ENCODE data around the gene PIK3C3. TPM values are rescaled to one million over a fixed set of nuclear protein-coding genes. Genes with fewer than 3 reads are reported as not detected.
"Not testable (repeated sequence)": the region's sequence is repeated elsewhere in the genome, so short reads cannot be mapped to it uniquely, and the experiment has no call there.

PIK3C3 gene
- total RNA-seq, 1 experiment from 2014 or later, result 16.8 TPM

DNA sequence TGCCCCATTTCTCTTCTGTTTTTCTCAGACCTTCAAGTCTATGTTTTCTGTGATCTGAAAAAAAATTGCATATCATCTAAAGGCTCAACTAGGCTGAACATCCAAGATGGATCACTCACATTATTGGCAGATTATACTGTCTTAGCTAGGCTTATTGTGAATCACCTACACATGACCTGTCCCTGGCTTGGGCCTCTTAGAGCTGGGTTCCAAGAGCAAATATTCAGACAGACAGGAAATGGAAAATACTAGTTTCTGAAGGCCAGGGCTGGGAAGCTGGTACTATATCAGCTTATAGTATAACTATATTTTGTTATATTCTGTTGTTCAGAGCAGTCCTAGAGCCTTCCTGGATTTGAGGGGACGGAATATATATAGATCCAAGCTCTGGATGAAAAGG lies 90.3 kb downstream of the PIK3C3 start:
- in situ Hi-C loops (cut with HindIII; ENCODE audit: low pct_unique_long_range_greater_than_20kb, low sequenced_read_pairs), result no loop called here
- no peak for DNase-seq (ENCODE audit: low read depth)

DNA sequence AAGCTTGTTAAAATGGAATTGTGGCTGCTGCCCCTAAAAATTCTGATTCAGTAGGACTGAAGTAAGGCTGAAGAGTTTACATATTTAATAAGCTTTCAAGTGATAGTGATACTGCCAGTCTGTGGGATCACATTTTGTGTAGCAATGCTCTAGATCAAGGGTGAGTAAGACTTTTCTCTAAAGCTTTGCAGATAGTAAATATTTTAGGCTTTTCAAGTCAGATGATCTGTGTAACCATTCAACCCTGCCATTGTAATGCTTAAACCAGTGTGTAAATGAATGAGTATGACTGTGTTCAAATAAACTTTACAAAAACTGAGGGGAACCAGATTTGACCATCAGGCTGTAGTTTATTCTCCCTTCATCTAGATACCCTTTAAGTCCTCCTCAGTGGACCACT lies 92.7 kb downstream of the PIK3C3 start:
- in situ Hi-C loops (cut with HindIII; ENCODE audit: low pct_unique_long_range_greater_than_20kb, low sequenced_read_pairs), result no loop called here
- DNase-seq (ENCODE audit: low read depth), result no peak

DNA sequence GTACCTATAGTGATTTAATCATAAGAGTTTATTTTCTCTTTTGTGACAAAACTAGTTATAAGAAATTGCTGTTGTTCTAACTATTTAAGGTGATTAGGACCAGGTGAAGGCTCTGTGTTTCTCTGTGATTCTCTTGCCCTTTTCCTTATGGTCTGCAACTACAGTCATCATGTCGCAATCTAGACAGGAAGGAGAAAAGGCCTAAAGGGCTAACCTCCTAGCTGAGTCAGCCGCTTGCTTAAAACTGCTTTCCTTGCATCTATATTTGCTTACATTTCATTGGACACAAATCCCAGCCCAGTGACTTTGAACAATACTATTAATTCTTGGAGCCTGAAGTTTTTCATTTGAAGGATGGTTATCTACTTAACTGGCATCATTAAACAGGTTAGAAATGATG lies 93.1 kb downstream of the PIK3C3 start:
- in situ Hi-C loops (cut with HindIII; ENCODE audit: low pct_unique_long_range_greater_than_20kb, low sequenced_read_pairs), result no loop called here
- peak; percentile 47 for DNase-seq (ENCODE audit: low read depth)

DNA sequence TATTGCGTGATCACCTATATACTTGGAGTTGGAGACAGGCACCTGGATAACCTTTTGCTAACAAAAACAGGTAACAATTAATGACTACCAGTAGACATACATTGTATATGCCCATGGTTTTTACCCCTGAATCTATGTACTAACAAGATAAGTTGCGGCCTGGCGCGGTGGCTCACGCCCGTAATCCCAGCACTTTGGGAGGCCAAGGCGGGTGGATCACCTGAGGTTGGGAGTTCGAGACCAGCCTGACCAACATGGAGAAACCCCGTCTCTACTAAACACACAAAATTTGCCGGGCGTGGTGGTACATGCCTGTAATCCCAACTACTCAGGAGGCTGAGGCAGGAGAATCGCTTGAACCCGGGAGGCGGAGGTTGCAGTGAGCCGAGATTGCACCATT lies 94.5 kb downstream of the PIK3C3 start:
- DNase-seq (ENCODE audit: low read depth); in situ Hi-C loops (cut with HindIII; ENCODE audit: low pct_unique_long_range_greater_than_20kb, low sequenced_read_pairs): not testable (repeated sequence)

DNA sequence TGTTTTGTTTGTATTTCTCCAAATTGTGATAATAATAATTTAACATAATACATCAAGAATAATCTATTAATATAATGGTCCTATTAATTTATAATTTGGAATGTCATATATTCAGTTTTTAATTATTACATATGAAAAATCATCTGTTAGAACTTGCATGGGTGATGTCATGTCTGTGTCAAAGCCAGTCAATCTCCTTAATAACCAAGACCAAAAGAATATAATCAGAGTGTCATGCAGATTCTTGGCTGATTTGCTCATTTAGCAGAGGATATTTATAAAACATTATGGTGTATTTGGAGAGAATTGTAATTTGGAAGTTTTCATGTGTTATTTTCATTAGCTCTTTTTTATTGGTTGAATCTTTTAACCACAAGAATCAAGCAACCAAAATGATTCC lies 96.4 kb downstream of the PIK3C3 start:
- DNase-seq (ENCODE audit: low read depth), result no peak
- in situ Hi-C loops (cut with HindIII; ENCODE audit: low pct_unique_long_range_greater_than_20kb, low sequenced_read_pairs), result no loop called here

DNA sequence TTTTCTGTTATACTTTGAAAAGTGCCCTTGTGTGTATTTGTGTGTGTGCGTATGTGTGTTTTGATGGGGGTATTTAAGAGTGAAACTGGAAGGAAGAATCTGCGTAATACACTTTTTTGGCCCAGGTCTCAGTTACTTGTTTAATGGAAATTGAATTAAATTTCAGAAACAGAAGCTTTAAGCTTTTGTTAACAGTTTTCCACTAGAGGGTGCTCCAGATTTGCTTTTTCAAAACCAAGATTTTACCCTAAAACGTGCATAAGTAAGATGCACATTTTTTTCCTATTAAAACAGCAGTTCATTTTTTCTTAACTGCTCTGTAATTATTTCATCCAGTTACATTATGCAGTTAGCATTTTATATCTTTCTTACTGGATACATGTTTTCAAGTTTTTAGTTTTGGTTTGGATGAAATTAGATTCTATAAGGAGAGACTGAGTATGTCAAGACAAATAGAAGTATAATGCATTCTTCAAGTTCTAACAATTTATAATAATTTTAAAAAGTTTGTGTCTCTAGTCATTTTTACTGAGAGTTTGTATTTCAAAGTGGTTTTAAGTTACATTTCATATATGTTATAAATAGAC lies 97.2 kb downstream of the PIK3C3 start:
- in situ Hi-C loops (cut with HindIII; ENCODE audit: low pct_unique_long_range_greater_than_20kb, low sequenced_read_pairs), result no loop called here
- no peak for DNase-seq (ENCODE audit: low read depth)

DNA sequence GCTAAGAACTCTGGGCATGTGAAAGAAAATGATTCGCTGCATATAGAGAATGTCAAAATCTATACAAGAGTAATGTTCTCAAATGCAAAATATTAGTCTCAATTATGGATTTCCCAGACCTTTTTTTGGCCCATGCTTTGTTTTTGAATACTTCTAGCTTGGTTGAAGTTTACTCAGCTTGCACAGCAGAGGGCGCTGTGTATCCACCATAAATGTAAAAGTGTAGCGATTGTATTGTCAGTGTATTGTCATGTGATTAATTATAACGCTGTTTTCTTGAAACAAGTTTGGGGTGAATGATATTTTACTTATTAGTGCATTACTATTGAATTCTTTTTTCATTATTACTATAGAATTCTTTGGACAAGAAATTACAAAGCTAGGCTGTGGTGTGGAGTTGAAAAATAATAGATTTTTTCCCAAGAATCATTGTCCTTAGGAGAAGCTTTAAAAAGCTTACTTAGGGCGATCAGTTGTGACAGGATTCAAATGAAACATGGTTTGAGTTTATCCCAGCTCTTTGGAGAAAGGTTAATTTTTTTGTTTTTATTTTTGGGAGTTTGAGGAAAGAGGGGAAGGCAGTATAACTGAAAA lies 98.3 kb downstream of the PIK3C3 start:
- peak; percentile 33 for DNase-seq (ENCODE audit: low read depth)

DNA sequence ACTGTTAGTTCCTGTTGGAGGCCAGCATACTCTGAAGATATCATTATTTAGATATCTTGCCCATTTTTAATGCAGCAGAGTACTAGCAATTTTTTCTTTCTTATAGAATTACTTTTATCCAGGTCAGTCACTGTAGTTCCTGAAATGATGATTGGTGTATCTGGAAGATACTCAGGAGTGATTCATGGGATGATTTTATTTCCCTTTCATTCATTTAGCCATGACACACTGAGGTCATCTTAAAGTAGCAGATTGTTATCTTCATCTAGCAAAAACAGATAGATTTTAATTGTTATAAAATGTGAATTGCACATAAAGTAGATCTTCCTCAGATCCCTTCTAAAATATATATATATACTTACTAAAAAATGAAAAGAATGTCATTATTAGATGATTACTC lies 109.1 kb downstream of the PIK3C3 start:
- no peak for DNase-seq (ENCODE audit: low read depth)

More for the DNA sequence above, 98.3 kb downstream of the PIK3C3 start:
- in situ Hi-C loops (cut with HindIII; ENCODE audit: low pct_unique_long_range_greater_than_20kb, low sequenced_read_pairs), result no loop called here

DNA sequence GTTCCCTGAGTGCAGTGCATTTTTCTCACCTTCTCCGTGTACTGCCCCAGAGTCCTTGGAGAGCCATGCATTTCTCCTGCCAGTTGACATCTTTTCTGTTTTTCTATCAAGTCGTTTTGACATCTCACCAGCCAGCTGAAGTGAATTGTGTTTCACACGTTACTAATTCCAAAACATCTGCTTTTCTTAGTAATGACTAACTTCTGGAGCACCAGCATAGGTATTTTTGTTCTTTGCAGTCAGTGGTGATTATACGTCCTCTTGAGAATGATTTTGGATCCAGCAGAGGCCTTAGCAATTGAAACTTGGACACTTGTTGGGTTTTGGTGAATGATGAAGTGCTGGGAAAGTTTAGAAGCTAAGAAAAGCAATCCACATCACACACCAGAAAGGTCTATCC lies 112.5 kb downstream of the PIK3C3 start:
- in situ Hi-C loops (cut with HindIII; ENCODE audit: low pct_unique_long_range_greater_than_20kb, low sequenced_read_pairs), result no loop called here
- no peak for DNase-seq (ENCODE audit: low read depth)

More for the DNA sequence above, 109.1 kb downstream of the PIK3C3 start:
- in situ Hi-C loops (cut with HindIII; ENCODE audit: low pct_unique_long_range_greater_than_20kb, low sequenced_read_pairs), result no loop called here

DNA sequence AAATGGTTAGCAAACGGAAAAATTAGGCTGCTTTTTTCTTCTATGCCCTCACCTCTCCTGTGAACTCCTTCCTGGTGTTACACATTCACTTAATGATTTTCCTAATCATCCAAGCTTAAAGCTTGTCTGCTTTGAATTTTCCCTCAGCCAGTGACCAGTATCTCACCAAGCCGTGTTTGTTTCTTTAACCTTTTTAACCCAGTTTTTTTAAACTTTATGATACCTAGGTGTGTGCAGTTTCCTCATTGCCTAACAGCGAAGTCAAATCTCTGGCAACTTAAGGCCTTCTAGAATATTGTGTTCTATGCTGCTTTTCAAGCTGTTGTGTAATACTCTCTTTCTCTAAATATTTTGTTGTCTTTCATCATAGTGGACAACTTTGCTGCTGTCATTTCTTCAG lies 113.0 kb downstream of the PIK3C3 start:
- DNase-seq (ENCODE audit: low read depth), result peak; percentile 87
- in situ Hi-C loops (cut with HindIII; ENCODE audit: low pct_unique_long_range_greater_than_20kb, low sequenced_read_pairs), result no loop called here

DNA sequence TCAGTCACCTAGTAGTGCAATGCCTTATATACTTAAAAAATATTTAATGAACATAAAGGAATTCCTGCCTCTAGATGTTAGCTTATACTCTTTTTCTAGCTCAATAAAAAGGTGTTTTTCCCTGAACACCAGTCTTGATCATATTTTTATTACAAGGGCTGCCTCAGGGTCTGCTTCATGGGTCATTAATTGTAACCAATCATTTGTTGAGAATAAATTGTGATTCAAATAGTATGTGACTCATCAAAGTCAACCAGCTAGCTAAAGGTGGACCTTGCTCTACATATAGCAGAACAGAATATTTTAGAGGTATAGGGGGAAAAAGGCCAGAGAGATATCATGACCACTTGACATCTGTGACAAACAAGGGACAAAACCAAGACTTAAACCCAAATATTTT lies 114.0 kb downstream of the PIK3C3 start:
- DNase-seq (ENCODE audit: low read depth), result peak; percentile 79
- in situ Hi-C loops (cut with HindIII; ENCODE audit: low pct_unique_long_range_greater_than_20kb, low sequenced_read_pairs), result no loop called here

DNA sequence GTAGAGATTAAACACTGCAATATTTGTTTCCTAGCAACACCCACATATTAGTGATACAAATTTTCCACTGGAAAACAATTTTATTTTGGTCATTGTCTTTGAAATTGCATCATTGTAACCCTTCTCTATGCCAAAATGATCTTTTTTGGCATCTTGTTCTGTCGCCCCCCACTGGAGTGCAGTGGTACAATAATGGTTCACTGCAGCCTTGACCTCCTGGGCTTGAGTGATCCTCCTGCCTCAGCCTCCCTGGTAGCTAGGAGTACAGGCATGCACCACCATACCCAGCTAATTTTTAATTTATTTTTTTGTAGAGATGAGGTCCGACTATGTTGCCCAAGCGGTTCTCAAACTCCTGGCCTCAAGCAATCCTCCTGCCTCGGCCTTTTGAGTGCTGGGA lies 117.4 kb downstream of the PIK3C3 start:
- no peak for DNase-seq (ENCODE audit: low read depth)
- in situ Hi-C loops (cut with HindIII; ENCODE audit: low pct_unique_long_range_greater_than_20kb, low sequenced_read_pairs), result no loop called here

DNA sequence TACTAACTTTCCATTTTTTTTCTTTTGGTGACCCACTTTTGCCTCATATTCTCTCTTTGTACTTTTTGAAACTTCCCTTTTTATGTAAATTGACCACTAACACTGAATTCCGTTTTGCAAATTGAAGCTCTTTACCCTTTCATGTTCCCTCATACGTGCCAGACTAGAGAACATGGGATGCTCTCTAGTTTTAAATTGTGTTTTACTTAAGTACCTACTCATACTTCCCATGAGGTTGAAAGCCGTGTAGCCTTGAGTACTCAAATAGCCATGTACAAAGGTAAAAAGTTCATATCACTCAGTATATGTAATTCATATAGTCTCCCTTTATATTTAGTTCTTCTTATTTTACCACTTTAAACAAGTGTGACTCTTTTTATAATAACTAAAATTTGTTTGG lies 119.7 kb downstream of the PIK3C3 start:
- in situ Hi-C loops (cut with HindIII; ENCODE audit: low pct_unique_long_range_greater_than_20kb, low sequenced_read_pairs), result no loop called here
- no peak for DNase-seq (ENCODE audit: low read depth)

DNA sequence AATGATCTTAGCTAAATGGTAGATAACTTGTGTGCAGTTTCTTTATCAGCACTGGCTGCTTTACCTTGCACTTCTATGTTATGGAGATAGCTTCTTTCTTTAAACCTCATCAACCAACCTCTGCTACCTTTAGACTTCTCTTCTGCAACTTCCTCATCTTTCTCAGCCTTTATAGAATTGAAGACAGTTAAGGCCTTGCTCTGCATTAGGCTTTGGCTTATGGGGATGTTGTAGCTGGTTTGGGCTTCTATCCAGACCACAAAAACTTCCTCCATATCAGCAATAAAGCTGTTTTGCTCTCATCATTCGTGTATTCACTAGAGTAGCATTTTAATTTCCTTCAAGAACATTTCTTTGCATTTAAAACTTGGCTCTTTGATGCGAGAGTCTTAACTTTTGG lies 123.7 kb downstream of the PIK3C3 start:
- in situ Hi-C loops (cut with HindIII; ENCODE audit: low pct_unique_long_range_greater_than_20kb, low sequenced_read_pairs), result no loop called here
- DNase-seq (ENCODE audit: low read depth), result no peak

DNA sequence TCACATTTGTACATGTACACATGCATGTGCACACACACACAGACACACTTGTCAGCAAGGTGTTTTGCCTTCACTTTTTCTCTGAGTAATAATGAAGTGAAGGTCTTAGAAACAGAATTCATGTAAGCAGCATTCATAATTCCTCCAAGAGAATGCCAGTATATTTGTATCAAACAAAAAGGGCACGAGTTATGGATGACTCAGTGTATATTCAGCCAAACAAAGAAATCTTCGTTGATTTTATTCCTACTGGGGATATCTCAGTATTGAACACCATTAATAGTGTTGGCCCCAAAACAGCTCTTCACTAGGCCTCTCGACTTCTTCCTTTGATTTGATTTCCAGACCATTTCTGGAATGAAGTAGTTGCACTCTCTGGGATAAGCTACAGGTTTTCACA lies 125.3 kb downstream of the PIK3C3 start:
- in situ Hi-C loops (cut with HindIII; ENCODE audit: low pct_unique_long_range_greater_than_20kb, low sequenced_read_pairs), result no loop called here
- DNase-seq (ENCODE audit: low read depth), result no peak

DNA sequence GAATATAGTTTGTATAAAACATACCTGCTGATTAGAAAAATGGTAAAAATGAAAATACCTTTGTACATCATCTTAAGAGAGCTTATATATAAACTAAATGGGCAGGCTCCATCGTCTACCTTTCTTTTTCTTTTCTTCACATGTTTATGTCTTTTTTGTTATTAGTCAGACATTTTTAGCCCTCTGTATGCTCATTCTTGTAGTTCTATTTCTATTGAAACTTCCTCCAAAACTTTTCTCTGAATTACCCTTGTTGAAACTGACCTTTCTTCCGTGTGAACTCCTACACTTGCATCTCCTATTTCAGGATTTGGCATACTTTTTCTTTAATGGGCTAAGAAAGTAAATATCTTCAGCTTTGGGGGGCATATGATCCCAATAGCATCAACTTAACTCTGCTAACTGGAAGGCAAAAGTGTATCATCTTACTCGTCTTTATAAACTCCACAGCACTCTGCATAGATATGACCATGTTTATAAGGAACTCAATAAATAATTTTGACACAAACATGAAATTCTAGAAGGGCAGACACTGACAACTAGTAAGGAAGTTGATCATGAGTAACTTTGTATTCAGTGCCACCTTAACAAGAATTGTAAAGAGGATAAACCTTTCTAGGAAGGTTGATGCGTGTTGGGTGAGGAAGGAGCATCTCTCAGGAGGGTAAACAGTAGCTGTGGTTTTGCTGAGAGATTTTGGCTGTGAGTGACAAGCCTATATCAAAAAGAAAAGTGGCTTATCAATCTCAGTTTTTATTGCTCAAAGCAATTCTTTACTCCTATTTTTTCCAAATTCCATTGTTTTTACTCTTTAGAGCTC lies 127.6 kb downstream of the PIK3C3 start:
- in situ Hi-C loops (cut with HindIII; ENCODE audit: low pct_unique_long_range_greater_than_20kb, low sequenced_read_pairs), result no loop called here
- no peak for DNase-seq (ENCODE audit: low read depth)

DNA sequence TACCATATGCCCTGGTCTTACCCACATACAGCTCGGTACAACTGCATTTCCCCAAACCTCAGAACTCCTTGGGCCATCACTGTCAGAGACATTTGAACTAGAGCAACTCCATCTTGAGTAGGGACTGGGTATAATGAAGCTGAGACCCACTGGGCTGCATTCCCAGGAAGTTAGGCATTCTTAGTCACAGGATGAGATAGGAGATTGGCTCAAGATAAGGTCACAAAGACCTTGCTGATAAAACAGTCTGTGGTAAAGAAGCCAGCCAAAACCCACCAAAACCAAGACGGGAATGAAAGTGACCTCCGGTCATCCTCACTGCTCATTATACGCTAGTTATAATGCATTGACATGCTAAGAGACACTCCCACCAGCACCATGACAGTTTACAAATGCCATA lies 131.3 kb downstream of the PIK3C3 start:
- DNase-seq (ENCODE audit: low read depth), result no peak
- in situ Hi-C loops (cut with HindIII; ENCODE audit: low pct_unique_long_range_greater_than_20kb, low sequenced_read_pairs), result no loop called here

DNA sequence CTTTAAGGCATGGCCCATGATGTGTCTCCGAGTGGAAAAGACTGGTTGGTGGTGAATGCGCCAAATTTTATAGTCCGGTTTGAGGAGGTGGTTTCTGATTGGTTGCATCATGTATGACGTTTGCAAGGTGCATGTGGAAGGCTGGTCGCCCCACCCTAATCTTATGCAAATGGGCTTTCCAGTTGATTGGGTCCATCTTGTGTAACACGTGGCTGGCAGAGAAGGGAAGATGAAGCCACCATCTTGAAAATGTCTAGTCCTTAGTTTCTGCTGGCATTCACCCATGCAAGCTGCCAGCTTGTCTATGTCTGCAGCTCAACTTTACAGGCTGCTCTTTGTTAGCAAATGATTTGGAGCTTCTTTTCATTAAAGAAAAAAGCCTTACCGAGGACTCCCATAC lies 132.2 kb downstream of the PIK3C3 start:
- in situ Hi-C loops (cut with HindIII; ENCODE audit: low pct_unique_long_range_greater_than_20kb, low sequenced_read_pairs), result no loop called here
- DNase-seq (ENCODE audit: low read depth), result no peak

DNA sequence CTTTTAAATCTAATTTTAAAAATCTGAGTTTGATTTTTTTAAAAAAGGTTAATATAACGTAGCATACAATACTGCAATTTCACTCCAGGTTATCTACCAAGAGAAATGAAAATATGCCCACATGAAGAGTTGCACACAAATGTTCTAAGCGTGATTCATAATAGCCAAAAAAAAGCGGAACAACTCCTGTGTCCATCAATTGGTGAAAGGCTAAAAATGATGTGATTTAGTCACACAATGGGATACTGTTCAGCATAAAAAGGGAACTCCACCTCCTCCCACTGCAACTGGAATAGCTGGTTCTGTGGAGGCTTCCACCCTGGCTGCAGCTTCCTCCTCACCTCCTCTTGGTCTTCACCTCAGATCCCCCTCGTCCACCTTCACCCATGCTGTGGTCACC lies 132.8 kb downstream of the PIK3C3 start:
- in situ Hi-C loops (cut with HindIII; ENCODE audit: low pct_unique_long_range_greater_than_20kb, low sequenced_read_pairs), result no loop called here

DNA sequence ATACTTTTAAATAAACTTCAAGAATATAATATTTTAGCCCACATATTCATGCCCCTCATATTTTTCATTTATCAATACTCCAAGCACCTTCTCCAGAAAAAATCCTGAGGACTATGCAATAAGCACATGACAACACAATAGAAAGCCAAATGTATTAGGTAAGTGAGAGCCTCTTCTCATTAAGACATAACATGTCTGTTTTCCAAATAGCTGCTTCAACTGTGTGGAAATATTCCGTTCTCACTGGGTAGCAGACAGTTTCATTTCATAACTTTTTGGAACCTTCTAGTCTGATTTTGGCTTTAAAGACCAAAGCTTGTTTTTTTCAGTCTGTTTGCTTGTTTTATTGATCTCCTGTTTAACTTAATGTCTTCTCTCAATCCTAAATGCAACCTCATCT lies 137.8 kb downstream of the PIK3C3 start:
- in situ Hi-C loops (cut with HindIII; ENCODE audit: low pct_unique_long_range_greater_than_20kb, low sequenced_read_pairs), result no loop called here
- no peak for DNase-seq (ENCODE audit: low read depth)

More for the DNA sequence above, 132.8 kb downstream of the PIK3C3 start:
- no peak for DNase-seq (ENCODE audit: low read depth)

Measured in Caki2 (cell line).